ENCODE data around the gene DDRGK1. TPM values are rescaled to one million over a fixed set of nuclear protein-coding genes. Genes with fewer than 3 reads are reported as not detected.
A peak's percentile ranks its signal among the peaks of the same experiment; 100 is the strongest.

The DDRGK1 gene
- total and polyA plus RNA-seq, 8 donors, result 42.0 to 52.8 (median 48.1) TPM

DNA sequence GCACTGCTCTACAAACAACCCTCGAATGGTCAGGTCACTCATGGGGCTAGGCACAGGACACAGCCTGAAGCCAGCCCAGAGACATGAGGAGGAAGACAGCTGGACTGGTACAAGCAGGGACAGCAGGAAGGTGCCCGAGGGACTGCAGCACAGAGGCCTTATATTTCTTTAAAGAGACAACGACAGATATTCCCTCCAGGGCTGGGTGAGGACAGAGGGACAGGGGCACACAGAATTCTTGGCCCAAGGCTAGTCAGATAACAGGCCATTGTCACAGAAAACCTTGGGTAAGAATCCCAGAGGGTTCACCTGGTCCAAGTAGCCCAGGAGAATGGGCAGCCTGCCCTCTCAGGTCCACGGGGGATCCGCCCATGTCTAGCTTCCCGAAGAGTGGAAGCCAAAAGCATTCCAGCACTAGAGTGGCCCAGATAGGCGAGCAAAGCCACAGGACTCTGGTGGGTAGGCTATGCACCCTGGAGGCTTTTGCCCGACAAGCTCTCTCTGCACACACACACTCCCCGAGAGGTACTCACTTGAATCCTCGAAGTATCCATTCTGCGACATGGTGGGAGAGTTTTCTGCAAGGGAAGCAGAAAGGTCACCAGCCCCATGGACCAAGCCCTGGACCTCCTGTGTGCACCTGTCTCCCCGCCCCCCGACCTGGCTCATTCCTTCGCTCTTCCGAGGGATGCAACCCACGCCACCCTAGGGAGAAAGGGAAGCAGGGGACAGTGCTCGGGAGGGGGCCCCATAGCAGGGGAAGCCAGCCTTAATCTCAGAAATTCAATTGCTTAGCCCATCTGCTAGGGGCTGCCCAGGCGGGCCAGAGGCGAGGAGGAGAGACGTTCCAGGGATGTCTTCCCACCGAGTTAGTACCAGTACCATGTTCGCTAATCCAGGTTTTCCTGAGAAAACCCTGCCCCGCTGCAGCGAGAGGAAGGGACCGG lies 32.8 kb upstream of the DDRGK1 start:
- DNase-seq (no peak), ATAC-seq (no peak), FAIRE-seq (no peak)
- Histone ChIP-seq H3K4me3 (no peak overlapping the region), H3K36me3 (no peaks in the 10 kb centered on the region), H3K27ac (no peak overlapping the region), H3K9me3 (no peaks in the 10 kb centered on the region), H3K4me1 (no peaks in the 10 kb centered on the region), H3K27me3 (peaks cover 0 to 8% (median 0%) of the 10 kb centered on the region in 4 donors)
- 69 to 70% methylated on average over 24 to 25 of the region's 25 CpGs for WGBS, 2 donors
- TF ChIP-seq CTCF (IDR thresholded peaks at IDR 0.05), result no peak
- intact Hi-C loops (cut with DNase I), result no loop called here

DNA sequence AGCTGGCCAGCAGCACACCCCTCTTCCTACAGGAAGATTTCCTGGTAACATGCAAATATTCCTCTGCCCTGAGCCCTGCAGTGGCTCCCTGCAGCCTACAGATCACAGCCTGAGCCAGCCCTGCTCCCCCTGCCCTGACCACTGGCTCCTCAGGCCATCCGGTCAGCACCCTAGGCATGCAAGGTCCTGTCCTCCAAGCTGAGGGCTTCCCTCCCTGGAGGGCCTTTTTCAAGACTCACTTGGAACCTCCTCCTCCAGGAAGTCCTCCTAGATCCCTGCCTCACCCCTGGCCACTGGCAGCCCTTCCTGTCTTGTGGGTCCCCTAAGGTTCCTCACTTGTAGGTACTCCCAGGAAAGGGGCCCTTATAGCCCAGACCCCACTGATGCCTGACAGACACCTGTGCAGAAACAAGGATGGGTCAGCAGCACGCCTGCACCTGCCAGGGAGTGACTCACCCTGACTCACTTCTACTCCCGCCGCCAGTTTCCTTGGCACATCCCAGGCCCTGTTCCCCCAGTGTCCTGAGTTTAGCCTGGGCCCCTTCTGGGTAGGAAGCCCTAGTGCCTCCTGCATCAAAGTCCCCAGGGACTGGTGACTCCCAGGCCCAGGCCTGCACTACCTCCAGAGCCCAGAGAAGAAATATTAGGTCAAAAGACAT lies 31.3 kb upstream of the DDRGK1 start:
- ATAC-seq (no peak), DNase-seq (no peak), FAIRE-seq (no peak)
- no peaks in the 10 kb centered on the region for H3K4me1 ChIP-seq
- no peaks in the 10 kb centered on the region for H3K36me3 ChIP-seq
- H3K9me3 ChIP-seq, result no peaks in the 10 kb centered on the region
- H3K27me3 ChIP-seq, result peaks cover 0 to 8% (median 0%) of the 10 kb centered on the region in 4 donors
- H3K27ac ChIP-seq, result no peak overlapping the region
- H3K4me3 ChIP-seq, result no peak overlapping the region
- intact Hi-C loops (cut with DNase I), result no loop called here
- TF ChIP-seq CTCF (IDR thresholded peaks at IDR 0.05), result no peak
- 80 to 89% methylated on average over 4 of the region's 4 CpGs for WGBS, 2 donors

GRCh38 chr20:3233991-3234498 lies 29.6 kb upstream of the DDRGK1 start:
- no peak for TF ChIP-seq CTCF (IDR thresholded peaks at IDR 0.05)
- 87 to 94% methylated on average over 23 to 25 of the region's 25 CpGs for WGBS, 2 donors
- H3K4me3 ChIP-seq, result no peak overlapping the region
- intact Hi-C loops (cut with DNase I), result no loop called here
- H3K9me3 ChIP-seq, result no peaks in the 10 kb centered on the region
- no peak for ATAC-seq
- no peak for DNase-seq
- no peak overlapping the region for H3K27ac ChIP-seq
- H3K4me1 ChIP-seq, result no peaks in the 10 kb centered on the region
- peaks cover 0 to 8% (median 0%) of the 10 kb centered on the region in 4 donors for H3K27me3 ChIP-seq
- no peaks in the 10 kb centered on the region for H3K36me3 ChIP-seq
- FAIRE-seq, result no peak

DNA sequence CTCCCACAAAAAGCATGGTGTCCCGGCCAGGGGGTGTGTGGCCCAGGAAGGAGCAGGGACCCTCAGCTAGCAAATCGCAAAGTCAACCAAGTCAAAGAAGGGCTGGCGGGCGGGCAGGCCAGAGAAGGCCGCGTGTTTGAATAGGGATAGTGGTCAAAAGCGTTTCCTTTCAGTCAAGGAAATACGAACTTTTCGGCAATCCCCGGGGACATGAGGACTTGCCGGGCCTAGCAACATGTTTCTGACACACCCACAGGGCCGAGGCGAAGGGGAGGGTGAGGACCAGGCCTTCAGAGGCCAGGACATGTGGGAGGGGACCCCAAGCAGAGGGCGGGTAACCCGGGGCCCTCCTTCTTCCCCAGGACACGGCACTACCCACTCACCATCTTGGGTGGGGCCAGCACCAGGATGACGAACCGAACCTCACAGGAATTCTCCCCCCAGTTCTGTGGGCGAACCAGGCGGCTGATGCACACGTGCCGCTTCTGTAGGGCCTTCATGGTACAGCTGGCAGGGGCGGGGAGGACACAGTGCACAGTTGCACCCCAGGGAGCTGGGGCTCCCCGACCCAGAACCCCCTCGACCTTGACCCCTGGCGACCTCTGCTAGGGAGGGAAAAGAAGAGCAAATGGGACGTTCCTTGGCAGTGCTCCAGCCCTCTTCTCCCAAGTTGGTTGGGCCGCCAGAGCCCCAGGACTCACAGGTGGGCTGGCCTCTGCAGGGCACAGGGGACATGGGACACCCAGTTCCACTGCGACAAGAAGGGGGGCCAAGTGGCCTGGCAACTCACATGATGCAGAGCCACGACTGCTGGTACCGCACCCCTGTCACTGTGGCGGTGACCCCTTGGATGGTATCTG lies 28.9 kb upstream of the DDRGK1 start:
- Histone ChIP-seq H3K9me3 (no peaks in the 10 kb centered on the region), H3K4me3 (no peak overlapping the region), H3K36me3 (no peaks in the 10 kb centered on the region), H3K27me3 (peaks cover 0 to 7% (median 0%) of the 10 kb centered on the region in 4 donors), H3K27ac (no peak overlapping the region), H3K4me1 (no peaks in the 10 kb centered on the region)
- WGBS, 2 donors, result 85% methylated on average over 29 to 32 of the region's 32 CpGs
- DNase-seq (peak in 1 of 6 donors; percentile 61), FAIRE-seq (no peak), ATAC-seq (no peak)
- no peak for TF ChIP-seq CTCF (IDR thresholded peaks at IDR 0.05)
- intact Hi-C loops (cut with DNase I), result no loop called here
